Measurements from ENCODE around the gene TULP4. TPM values are rescaled to one million over a fixed set of nuclear protein-coding genes. Genes with fewer than 3 reads are reported as not detected.
"Not testable (repeated sequence)": the region's sequence is repeated elsewhere in the genome, so short reads cannot be mapped to it uniquely, and the experiment has no call there.

TULP4 gene
- total RNA-seq, 2 donors from 2014 or later: 16.5 to 30.4 TPM

DNA sequence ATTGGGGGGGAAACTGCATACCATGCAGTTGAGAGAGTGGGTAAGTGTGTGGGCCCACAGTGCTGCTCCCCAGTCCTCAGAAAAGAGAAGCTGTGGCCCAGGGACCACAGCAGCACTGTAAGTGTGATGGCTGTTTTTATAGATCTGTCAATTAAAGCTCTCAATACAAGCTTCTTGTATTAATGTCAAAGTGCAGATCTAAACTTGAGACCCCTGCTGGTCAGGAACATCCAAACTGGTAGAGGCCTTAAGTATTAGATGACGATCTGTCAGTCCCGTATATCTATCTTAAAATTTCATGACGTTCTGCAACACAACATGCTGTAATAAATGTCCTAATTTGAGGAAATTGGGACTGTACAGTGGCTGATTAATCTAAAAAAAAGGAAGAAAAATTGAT, 74.8 kb downstream of the TULP4 start:
- peak overlapping the region in 1 of 2 donors; percentile 16 for H3K27ac Mint-ChIP-seq
- peaks cover 0 to 11% of the 10 kb centered on the region in 2 donors for H3K4me1 Mint-ChIP-seq (ENCODE audit: low read depth in 2 of 2)
- DNase-seq (ENCODE audit: low spot score): no peak
- no peaks in the 10 kb centered on the region for H3K9me3 Mint-ChIP-seq
- H3K36me3 Mint-ChIP-seq: no peaks in the 10 kb centered on the region
- no peak overlapping the region for H3K4me3 Mint-ChIP-seq
- no peaks in the 10 kb centered on the region for H3K27me3 Mint-ChIP-seq
- ATAC-seq: no peak

DNA sequence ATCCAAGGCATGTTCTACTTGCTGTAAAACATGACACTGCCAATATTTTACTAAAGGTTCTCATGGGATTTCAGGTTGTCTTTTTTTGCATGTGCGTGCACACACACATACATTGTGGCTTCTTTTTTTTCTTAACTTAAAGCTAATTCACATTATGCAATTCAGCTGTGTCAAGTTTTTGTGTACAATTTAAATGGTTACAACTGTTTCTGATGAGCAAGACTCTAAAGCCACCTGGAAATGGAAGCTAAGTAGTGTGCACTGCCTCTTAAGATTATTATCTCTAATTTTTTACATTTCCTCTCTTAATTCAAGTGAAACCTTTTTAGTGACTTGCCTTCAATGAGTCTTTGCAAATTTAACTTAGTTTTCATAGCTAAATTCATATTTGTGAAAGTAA, 75.3 kb downstream of the TULP4 start:
- no peaks in the 10 kb centered on the region for H3K9me3 Mint-ChIP-seq
- ATAC-seq (no peak), DNase-seq (ENCODE audit: low spot score) (no peak)
- no peak overlapping the region for H3K4me3 Mint-ChIP-seq
- H3K4me1 Mint-ChIP-seq (ENCODE audit: low read depth in 2 of 2): peaks cover 0 to 11% of the 10 kb centered on the region in 2 donors
- H3K36me3 Mint-ChIP-seq: no peaks in the 10 kb centered on the region
- H3K27ac Mint-ChIP-seq: no peak overlapping the region
- H3K27me3 Mint-ChIP-seq: no peaks in the 10 kb centered on the region

DNA sequence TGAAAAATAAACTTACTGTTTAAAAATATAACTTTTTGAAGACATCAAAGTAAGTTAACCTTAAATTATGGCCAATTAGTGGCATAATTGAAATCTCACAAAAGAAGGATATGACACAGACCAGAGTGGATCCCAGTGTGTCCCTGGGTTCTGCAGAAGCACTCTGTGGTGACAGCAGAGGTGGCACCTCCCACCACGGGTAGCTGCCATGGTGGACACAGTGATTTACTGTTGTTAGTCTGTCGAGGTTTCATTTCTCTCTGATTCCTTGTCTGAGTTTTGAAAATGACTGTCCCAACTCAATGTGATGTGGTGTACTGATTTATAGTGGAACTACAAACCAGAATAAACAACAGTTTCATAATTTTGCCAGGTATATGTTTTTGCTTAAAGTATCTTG, 76.5 kb downstream of the TULP4 start:
- Mint-ChIP-seq H3K4me1 (ENCODE audit: low read depth in 2 of 2) (peaks cover 0 to 6% of the 10 kb centered on the region in 2 donors), H3K4me3 (no peak overlapping the region), H3K36me3 (no peaks in the 10 kb centered on the region), H3K27me3 (no peaks in the 10 kb centered on the region), H3K9me3 (no peaks in the 10 kb centered on the region), H3K27ac (no peak overlapping the region)
- no peak for ATAC-seq
- no peak for DNase-seq (ENCODE audit: low spot score)

DNA sequence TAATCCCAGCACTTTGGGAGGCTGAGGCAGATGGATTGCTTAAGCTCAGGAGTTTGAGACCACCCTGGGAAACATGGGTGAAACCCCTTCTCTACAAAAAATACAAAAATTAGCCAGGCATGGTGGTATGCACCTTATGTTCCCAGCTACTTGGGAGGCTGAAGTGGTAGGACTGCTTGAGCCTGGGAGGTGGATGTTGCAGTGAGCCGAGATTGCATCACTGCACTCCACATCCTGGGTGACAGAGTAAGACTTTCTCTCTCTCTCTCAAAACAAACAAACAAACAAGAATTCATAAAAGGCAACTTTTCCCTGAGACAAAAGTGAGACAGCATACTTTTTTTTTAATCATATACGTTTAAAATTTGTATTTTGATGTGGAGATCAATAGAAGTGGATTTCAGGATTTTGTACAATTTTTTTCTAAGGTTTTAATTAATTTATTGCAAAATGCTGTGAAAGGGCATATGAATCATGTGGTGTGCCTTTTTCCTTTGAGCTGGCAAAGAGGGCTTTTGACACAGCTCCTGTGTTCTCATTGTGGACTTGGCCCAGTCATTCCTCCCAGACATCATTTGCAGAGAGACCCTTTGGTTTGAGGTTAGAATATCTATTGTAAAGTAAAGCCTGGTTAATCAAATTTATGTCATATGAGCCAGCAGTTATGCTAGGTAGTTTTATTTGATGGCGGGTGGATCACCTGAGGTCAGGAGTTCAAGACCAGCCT, 77.1 kb downstream of the TULP4 start:
- DNase-seq (ENCODE audit: low spot score): no peak
- peaks cover 6% of the 10 kb centered on the region for H3K9me3 Mint-ChIP-seq
- no peaks in the 10 kb centered on the region for H3K27me3 Mint-ChIP-seq
- H3K27ac Mint-ChIP-seq: no peak overlapping the region
- peaks cover 0 to 8% of the 10 kb centered on the region in 2 donors for H3K4me1 Mint-ChIP-seq (ENCODE audit: low read depth in 2 of 2)
- H3K4me3 Mint-ChIP-seq: no peak overlapping the region
- no peaks in the 10 kb centered on the region for H3K36me3 Mint-ChIP-seq
- no peak for ATAC-seq

DNA sequence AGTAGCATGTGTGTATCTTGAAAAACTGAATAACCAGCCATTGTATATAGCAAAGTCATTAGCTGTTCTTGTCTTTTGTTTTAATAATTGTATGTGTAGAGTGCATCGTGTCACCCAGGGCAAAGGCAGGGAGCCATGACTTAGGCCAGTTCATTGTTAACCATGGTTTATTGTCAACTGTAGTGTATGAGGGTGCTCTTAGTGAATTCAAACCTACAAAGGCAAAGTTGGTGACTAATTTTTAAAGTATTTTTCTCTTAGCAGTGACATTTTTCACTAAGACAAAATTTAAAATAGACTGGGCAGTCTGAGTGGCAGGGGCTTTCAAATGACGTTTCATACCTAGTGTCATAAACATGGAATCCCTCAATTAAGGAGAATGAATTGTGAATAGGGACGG, 79.0 kb downstream of the TULP4 start:
- DNase-seq (ENCODE audit: low spot score) (no peak), ATAC-seq (no peak)
- Mint-ChIP-seq H3K36me3 (no peaks in the 10 kb centered on the region), H3K9me3 (peaks cover 6% of the 10 kb centered on the region), H3K4me3 (no peak overlapping the region), H3K4me1 (ENCODE audit: low read depth in 2 of 2) (peaks cover 0 to 8% of the 10 kb centered on the region in 2 donors), H3K27ac (no peak overlapping the region), H3K27me3 (no peaks in the 10 kb centered on the region)

DNA sequence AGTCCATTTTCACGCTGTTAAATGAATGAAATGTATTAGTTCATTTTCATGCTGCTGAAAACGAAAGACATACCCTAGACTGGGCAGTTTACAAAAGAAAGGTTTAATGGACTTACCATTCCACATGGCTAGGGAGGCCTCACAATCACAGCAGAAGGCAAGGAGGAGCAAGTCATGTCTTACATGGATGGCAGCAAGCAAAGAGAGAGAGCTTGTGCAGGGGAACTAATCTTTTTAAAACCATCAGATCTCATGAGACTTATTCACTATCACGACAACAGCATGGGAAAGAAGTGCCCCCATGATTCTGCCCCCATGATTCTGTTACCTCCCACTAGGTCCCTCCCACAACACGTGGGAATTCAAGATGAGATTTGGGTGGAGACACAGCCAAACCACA, 79.7 kb downstream of the TULP4 start:
- not testable (repeated sequence) for H3K9me3 Mint-ChIP-seq; H3K27ac Mint-ChIP-seq; H3K4me3 Mint-ChIP-seq; H3K27me3 Mint-ChIP-seq; DNase-seq (ENCODE audit: low spot score); ATAC-seq; H3K36me3 Mint-ChIP-seq
- H3K4me1 Mint-ChIP-seq (ENCODE audit: low read depth in 2 of 2): peaks cover 0 to 11% of the 10 kb centered on the region in 2 donors

DNA sequence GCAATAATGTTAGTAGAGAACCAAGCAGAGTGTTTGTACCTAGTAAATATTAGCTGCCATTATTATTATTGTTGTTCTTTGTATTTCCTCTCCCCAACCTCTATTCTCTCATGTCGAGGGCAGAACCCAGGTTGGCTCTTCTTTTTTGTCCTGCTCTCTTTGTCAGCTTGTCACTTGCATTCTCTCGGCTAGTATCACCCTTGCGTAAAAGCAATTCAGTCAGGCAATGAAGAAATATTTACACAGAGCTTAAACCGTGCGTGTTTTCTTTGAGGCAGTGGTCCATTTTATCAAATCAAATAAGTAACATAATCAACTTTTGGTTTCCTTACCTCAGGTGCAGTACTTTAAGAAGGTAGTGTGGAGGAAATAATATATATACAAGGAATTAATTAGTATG, 83.9 kb downstream of the TULP4 start:
- no peak for ATAC-seq
- no peaks in the 10 kb centered on the region for H3K36me3 Mint-ChIP-seq
- H3K4me3 Mint-ChIP-seq: no peak overlapping the region
- DNase-seq (ENCODE audit: low spot score): no peak
- peaks cover 6% of the 10 kb centered on the region for H3K9me3 Mint-ChIP-seq
- no peaks in the 10 kb centered on the region for H3K27me3 Mint-ChIP-seq
- H3K4me1 Mint-ChIP-seq (ENCODE audit: low read depth in 2 of 2): peaks cover 0 to 16% of the 10 kb centered on the region in 2 donors
- no peak overlapping the region for H3K27ac Mint-ChIP-seq

DNA sequence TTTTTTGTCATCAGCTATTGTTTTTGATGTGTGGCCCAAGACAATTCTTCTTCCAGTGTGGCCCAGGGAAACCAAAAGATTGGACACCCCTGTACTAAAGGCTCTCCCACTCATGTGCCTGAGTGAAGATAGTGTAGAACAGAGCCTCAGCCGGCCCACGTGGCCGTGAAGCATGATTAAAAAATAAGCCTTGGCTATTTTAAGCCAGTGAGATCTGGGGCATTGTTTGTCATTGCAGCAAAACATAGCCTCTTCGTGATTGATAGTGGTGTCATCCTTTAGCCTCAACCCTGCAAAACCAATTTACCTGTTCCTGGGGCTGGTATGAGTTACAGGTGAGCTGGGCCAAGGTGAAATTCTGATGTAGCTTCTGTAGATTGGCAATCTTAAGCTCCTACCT, 85.3 kb downstream of the TULP4 start:
- H3K4me1 Mint-ChIP-seq (ENCODE audit: low read depth in 2 of 2): peaks cover 0 to 10% of the 10 kb centered on the region in 2 donors
- no peaks in the 10 kb centered on the region for H3K36me3 Mint-ChIP-seq
- H3K27me3 Mint-ChIP-seq: no peaks in the 10 kb centered on the region
- DNase-seq (ENCODE audit: low spot score): no peak
- no peak overlapping the region for H3K27ac Mint-ChIP-seq
- no peak overlapping the region for H3K4me3 Mint-ChIP-seq
- H3K9me3 Mint-ChIP-seq: peaks cover 6% of the 10 kb centered on the region
- no peak for ATAC-seq

DNA sequence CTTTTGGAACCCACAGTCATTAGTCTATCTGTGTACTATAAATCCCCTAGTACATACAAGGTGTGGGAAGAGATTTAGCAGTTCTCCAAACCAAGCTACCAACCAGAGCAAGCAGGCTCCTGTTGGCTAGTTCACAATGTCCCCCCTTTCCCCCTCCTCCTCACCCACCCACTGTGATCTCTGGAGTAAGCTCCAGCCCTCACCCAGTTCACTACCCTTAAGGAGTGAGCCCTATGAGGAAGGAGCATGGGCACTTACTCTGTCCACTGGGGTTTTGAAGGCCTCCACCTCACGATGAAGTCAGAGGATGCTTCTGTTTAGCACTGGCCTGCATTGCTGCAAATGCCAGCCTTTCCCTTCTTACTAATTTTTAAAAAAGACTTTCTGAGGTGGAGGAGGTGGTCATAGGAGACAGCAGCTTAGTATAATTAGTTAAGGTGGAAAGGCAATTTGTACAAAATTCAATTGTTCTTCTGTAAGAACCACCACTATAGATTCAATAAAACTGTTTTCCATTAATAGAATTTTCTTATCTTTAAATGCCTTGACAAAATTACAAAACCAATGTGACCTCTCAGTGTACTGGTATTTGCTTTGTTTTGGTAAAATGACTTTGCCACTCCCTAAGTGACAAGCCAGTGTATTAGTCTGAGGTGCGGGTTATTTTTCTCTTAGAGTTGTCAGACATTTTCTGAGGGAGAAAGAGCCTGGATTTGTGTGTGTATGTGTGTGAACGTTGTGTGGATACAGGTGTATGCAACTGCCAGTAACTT, 86.2 kb downstream of the TULP4 start:
- Mint-ChIP-seq H3K36me3 (no peaks in the 10 kb centered on the region), H3K27ac (no peak overlapping the region), H3K9me3 (peaks cover 6% of the 10 kb centered on the region), H3K4me3 (no peak overlapping the region), H3K27me3 (no peaks in the 10 kb centered on the region), H3K4me1 (ENCODE audit: low read depth in 2 of 2) (peaks cover 0 to 10% of the 10 kb centered on the region in 2 donors)
- ATAC-seq (no peak), DNase-seq (ENCODE audit: low spot score) (no peak)

DNA sequence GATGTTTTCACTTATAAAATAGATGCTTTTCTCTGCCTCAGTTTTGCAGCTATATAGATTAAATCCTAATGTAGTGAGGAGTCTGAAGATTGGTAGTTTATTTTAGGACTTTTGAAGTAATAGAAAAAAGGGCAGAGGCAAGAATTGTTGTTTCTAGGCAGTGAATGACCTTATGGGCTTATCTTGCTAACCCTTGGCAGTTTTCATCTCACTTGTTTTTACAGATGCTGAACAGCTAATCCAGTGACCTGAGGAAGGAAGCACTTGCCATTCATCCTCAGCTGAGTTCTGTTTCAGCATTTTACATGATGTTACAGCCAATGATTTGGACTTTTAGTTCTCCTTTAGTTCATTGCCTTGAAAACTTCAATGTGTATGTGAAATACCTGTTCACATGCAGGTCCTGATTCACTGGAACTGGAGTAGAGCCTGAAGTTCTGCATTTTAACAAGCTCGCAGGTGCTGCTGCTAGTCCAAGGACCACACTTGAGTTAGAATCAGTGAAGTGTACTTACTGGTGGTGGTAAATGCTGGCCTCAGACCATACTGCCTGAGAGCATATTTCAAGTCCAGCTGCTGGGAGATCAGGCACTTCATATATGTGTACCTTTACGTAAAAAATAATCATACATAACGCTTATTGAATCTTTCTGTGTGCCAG, 86.9 kb downstream of the TULP4 start:
- peaks cover 1% of the 10 kb centered on the region for H3K9me3 Mint-ChIP-seq
- H3K4me1 Mint-ChIP-seq (ENCODE audit: low read depth in 2 of 2): peaks cover 0 to 7% of the 10 kb centered on the region in 2 donors
- H3K4me3 Mint-ChIP-seq: no peak overlapping the region
- no peak for ATAC-seq
- no peak overlapping the region for H3K27ac Mint-ChIP-seq
- no peaks in the 10 kb centered on the region for H3K27me3 Mint-ChIP-seq
- no peaks in the 10 kb centered on the region for H3K36me3 Mint-ChIP-seq
- DNase-seq (ENCODE audit: low spot score): no peak

DNA sequence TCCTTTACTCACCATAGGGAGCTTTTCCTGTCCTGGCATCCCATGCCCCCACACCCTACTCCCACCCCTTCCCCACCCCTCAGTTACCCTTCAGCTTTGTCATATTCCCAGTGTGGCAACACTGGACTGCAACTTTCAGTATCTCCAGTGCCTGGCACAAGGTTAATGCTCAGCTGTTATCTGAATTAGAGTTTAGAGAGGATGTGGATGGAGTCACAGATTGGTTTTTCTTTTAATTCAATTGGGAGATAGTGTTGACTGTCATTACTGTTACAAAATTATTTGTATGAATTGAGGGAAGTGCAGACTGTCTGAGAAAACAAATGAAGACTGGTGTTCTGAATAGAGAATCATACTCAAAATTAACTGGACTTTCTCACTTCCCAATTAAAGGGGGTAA, 89.9 kb downstream of the TULP4 start:
- H3K27me3 Mint-ChIP-seq: no peaks in the 10 kb centered on the region
- no peaks in the 10 kb centered on the region for H3K36me3 Mint-ChIP-seq
- DNase-seq (ENCODE audit: low spot score) (no peak), ATAC-seq (no peak)
- H3K4me1 Mint-ChIP-seq (ENCODE audit: low read depth in 2 of 2): peaks cover 0 to 5% of the 10 kb centered on the region in 2 donors
- no peak overlapping the region for H3K27ac Mint-ChIP-seq
- no peaks in the 10 kb centered on the region for H3K9me3 Mint-ChIP-seq
- H3K4me3 Mint-ChIP-seq: no peak overlapping the region

DNA sequence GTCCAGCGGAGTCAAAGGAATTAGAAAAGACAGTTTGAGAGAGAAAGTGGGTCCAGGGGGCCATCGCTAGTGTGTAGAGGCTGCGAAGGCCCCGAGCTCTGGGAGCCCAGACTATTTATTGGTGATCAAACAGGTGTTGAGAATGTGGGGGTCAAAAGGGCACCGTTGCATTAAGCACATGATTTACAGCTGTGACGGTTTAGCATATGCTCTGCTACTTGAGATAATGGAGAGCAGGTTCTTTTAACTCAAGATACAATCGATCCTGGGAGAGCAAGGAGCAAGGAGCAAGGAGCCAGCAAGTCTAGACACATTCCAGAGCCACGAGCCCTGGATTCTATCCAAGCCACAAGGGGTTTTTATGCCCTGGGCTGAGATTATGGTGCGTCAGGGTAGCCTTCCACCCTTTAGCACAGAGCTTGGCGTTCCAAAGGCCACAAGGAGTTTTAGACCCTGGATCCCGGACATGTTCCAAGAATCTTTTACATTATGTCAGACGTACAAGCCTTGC, 93.1 kb downstream of the TULP4 start:
- H3K4me1 Mint-ChIP-seq (ENCODE audit: low read depth in 2 of 2); H3K4me3 Mint-ChIP-seq: not testable (repeated sequence)

DNA sequence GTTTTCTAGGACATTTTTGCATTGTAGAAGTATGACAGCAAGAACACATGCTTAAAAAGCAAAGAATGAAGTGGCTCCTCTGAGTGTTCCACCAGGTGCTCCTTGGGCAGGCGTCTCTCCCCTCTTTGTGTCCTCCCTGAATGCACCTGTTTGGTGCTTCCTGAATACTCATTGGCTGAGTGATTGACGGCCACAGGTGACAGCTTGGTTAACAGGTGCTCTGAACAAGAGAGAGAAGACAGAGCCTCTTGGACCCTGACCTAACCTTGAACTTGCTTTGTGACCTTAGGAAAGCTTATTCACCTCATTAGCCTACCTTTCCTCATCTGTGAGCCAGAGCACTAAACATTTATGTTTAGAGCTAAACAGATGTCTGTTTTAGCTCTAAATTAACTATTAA, 93.7 kb downstream of the TULP4 start:
- Mint-ChIP-seq H3K9me3 (no peaks in the 10 kb centered on the region), H3K27ac (no peak overlapping the region), H3K4me1 (ENCODE audit: low read depth in 2 of 2) (peaks cover 0 to 5% of the 10 kb centered on the region in 2 donors), H3K27me3 (no peaks in the 10 kb centered on the region), H3K4me3 (no peak overlapping the region), H3K36me3 (no peaks in the 10 kb centered on the region)
- DNase-seq (ENCODE audit: low spot score) (no peak), ATAC-seq (no peak)

More for the DNA sequence above, 93.1 kb downstream of the TULP4 start:
- H3K36me3 Mint-ChIP-seq; H3K27me3 Mint-ChIP-seq; H3K27ac Mint-ChIP-seq; ATAC-seq; H3K9me3 Mint-ChIP-seq; DNase-seq (ENCODE audit: low spot score): not testable (repeated sequence)

DNA sequence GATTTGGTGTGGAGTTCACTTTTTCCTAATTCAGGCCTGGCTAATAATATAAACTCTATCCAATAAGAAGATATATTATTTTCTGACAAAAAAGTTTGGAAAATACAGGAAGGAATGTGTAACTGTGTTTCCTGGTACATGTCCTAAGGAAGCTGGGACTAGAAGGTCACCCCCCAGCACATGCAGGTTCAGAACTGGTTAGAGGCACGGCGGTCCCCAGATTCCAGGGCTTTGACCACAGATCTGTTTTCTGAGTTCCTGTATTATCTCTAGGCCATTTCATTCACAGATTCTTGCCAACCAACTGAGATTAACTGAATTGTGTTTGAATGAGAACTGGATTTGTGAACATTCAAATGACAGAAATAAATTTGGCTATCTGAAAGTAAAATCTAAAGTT, 94.5 kb downstream of the TULP4 start:
- peaks cover 0 to 5% of the 10 kb centered on the region in 2 donors for H3K4me1 Mint-ChIP-seq (ENCODE audit: low read depth in 2 of 2)
- H3K36me3 Mint-ChIP-seq: no peaks in the 10 kb centered on the region
- ATAC-seq (no peak), DNase-seq (ENCODE audit: low spot score) (no peak)
- H3K9me3 Mint-ChIP-seq: no peaks in the 10 kb centered on the region
- H3K27ac Mint-ChIP-seq: no peak overlapping the region
- no peaks in the 10 kb centered on the region for H3K27me3 Mint-ChIP-seq
- no peak overlapping the region for H3K4me3 Mint-ChIP-seq
